ENCODE data around the gene CYP8B1. TPM values are rescaled to one million over a fixed set of nuclear protein-coding genes. Genes with fewer than 3 reads are reported as not detected.

CYP8B1 gene
- total and polyA plus RNA-seq, 9 of the 15 experiments (the other 6 are each of a cell fraction or from before 2014, with no cell fraction given) = 0.04 TPM; not detected in 8

GRCh38 chr3:42855547-42856380, 19.9 kb downstream of the CYP8B1 start (continued):
- TF ChIP-seq CUX1 (CRISPR knock-in tag; IDR thresholded peaks at IDR 0.05) (no peak), ZNF274 (IDR thresholded peaks at IDR 0.05; ENCODE audit: borderline replicate concordance, low read depth, low read length) (no peak), REST (IDR thresholded peaks at IDR 0.05; ENCODE audit: borderline replicate concordance) (no peak), REST (CRISPR knock-in tag; IDR thresholded peaks at IDR 0.05; ENCODE audit: low read depth) (no peak), THAP7 (CRISPR knock-in tag; IDR thresholded peaks at IDR 0.05) (no peak), BRCA1 (IDR thresholded peaks at IDR 0.05) (no peak), BRCA1 (CRISPR knock-in tag; IDR thresholded peaks at IDR 0.05) (no peak), FOXJ3 (CRISPR knock-in tag; IDR thresholded peaks at IDR 0.05) (no peak), ZC3H11A (IDR thresholded peaks at IDR 0.05; ENCODE audit: low read depth, low read length) (no peak)

Data from K562 (cell line).